Measurements from ENCODE around the gene ACAP2. TPM values are rescaled to one million over a fixed set of nuclear protein-coding genes. Genes with fewer than 3 reads are reported as not detected.
"Not testable (repeated sequence)": the region's sequence is repeated elsewhere in the genome, so short reads cannot be mapped to it uniquely, and the experiment has no call there.

Gene ACAP2, protein sequence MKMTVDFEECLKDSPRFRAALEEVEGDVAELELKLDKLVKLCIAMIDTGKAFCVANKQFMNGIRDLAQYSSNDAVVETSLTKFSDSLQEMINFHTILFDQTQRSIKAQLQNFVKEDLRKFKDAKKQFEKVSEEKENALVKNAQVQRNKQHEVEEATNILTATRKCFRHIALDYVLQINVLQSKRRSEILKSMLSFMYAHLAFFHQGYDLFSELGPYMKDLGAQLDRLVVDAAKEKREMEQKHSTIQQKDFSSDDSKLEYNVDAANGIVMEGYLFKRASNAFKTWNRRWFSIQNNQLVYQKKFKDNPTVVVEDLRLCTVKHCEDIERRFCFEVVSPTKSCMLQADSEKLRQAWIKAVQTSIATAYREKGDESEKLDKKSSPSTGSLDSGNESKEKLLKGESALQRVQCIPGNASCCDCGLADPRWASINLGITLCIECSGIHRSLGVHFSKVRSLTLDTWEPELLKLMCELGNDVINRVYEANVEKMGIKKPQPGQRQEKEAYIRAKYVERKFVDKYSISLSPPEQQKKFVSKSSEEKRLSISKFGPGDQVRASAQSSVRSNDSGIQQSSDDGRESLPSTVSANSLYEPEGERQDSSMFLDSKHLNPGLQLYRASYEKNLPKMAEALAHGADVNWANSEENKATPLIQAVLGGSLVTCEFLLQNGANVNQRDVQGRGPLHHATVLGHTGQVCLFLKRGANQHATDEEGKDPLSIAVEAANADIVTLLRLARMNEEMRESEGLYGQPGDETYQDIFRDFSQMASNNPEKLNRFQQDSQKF
- total RNA-seq: 10 to 100 TPM; 53.5 to 69.8 (median 62.5) TPM

- peak; percentile 97 to 98 for DNase-seq (ENCODE audit: low spot score in 2 of 2)
- TF ChIP-seq POLR2A (IDR thresholded peaks at IDR 0.05) (peak; percentile 82 to 95), EP300 (IDR thresholded peaks at IDR 0.05) (peak; percentile 57 to 94)
- TF ChIP-seq, protein P1, sequence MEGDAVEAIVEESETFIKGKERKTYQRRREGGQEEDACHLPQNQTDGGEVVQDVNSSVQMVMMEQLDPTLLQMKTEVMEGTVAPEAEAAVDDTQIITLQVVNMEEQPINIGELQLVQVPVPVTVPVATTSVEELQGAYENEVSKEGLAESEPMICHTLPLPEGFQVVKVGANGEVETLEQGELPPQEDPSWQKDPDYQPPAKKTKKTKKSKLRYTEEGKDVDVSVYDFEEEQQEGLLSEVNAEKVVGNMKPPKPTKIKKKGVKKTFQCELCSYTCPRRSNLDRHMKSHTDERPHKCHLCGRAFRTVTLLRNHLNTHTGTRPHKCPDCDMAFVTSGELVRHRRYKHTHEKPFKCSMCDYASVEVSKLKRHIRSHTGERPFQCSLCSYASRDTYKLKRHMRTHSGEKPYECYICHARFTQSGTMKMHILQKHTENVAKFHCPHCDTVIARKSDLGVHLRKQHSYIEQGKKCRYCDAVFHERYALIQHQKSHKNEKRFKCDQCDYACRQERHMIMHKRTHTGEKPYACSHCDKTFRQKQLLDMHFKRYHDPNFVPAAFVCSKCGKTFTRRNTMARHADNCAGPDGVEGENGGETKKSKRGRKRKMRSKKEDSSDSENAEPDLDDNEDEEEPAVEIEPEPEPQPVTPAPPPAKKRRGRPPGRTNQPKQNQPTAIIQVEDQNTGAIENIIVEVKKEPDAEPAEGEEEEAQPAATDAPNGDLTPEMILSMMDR (IDR thresholded peaks at IDR 0.05): peak in 2 of 5 experiments; percentile 16 to 52
- H3K36me3 ChIP-seq: no peaks in the 10 kb centered on the region
- peak within 1 kb of the TSS; percentile 64 to 99 (median 92) for H3K4me3 ChIP-seq
- H3K27ac ChIP-seq: peak within 1 kb of the TSS; percentile 74 to 98 (median 92)
- H3K4me1 ChIP-seq: peaks cover 0 to 43% (median 18%) of the 10 kb centered on the region in 4 donors
- no peaks in the 10 kb centered on the region for H3K9me3 ChIP-seq
- 0 to 1% methylated on average over 13 to 67 of the region's 106 CpGs for WGBS, 2 donors
- H3K27me3 ChIP-seq: no peaks in the 10 kb centered on the region
Observed at GRCh38 chr3:195442573-195443390, at the start of gene ACAP2. Gene ACAP2 (minus strand): TSS chr3:195443020. CDS start chr3:195442847, 173 bp downstream.

DNA sequence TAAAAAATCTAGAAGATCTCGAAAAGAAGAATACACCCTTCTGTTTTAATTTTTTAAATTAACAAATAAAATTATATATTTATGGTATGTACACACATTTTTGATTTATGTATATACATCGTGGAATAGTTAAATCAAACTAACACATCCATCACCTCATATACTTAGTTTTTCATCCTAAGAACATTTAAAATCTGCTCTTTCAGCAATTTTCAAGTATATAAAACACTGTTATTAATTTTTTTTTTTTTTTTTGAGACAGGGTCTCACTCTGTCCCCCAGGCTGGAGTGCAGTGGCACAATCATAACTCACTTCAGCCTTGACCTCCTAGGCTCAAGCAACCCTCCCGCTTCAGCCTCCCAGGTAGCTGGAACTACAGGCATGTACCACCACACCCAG, 32.8 kb upstream of the ACAP2 start:
- Histone ChIP-seq H3K4me3 (no peak overlapping the region), H3K27ac (no peak overlapping the region), H3K4me1 (no peaks in the 10 kb centered on the region), H3K36me3 (no peaks in the 10 kb centered on the region), H3K27me3 (no peaks in the 10 kb centered on the region), H3K9me3 (no peaks in the 10 kb centered on the region)
- 94 to 95% methylated on average over 3 of the region's 3 CpGs for WGBS, 2 donors
- TF ChIP-seq, protein P1 (IDR thresholded peaks at IDR 0.05): no peak
- TF ChIP-seq POLR2A (IDR thresholded peaks at IDR 0.05): no peak
- no peak for TF ChIP-seq EP300 (IDR thresholded peaks at IDR 0.05)
- DNase-seq (ENCODE audit: low spot score in 2 of 2): no peak

GRCh38 chr3:195475116-195475515, 32.3 kb upstream of the ACAP2 start:
- WGBS, 2 donors: 80 to 85% methylated on average over 8 of the region's 8 CpGs
- not testable (repeated sequence) for H3K4me1 ChIP-seq; H3K9me3 ChIP-seq; H3K27me3 ChIP-seq; DNase-seq (ENCODE audit: low spot score in 2 of 2); H3K27ac ChIP-seq; H3K4me3 ChIP-seq; H3K36me3 ChIP-seq

DNA sequence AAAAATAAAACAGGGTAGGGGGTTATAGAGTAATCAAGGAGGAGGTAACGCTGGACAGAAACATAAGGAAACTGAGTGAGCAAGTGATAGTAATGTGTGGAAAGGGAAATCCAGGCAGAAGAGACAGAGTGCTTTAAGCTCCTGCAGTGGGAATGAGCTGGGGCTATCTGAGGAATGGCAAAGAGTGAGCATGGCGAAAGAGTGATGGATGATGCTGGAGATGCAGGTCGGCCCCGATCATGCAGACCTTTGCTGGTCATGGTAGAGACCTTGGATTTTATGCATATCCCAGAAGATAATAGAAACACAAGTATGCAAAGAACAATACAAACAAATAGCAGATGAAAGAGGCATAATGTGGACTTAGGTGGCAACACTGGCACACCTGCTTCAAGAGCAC, 26.0 kb upstream of the ACAP2 start:
- TF ChIP-seq, protein P1 (IDR thresholded peaks at IDR 0.05): no peak
- TF ChIP-seq POLR2A (IDR thresholded peaks at IDR 0.05): no peak
- no peak for TF ChIP-seq EP300 (IDR thresholded peaks at IDR 0.05)
- no peaks in the 10 kb centered on the region for H3K27me3 ChIP-seq
- H3K27ac ChIP-seq: no peak overlapping the region
- H3K36me3 ChIP-seq: no peaks in the 10 kb centered on the region
- 94 to 96% methylated on average over 4 of the region's 4 CpGs for WGBS, 2 donors
- no peaks in the 10 kb centered on the region for H3K4me1 ChIP-seq
- no peaks in the 10 kb centered on the region for H3K9me3 ChIP-seq
- no peak for DNase-seq (ENCODE audit: low spot score in 2 of 2)
- no peak overlapping the region for H3K4me3 ChIP-seq

DNA sequence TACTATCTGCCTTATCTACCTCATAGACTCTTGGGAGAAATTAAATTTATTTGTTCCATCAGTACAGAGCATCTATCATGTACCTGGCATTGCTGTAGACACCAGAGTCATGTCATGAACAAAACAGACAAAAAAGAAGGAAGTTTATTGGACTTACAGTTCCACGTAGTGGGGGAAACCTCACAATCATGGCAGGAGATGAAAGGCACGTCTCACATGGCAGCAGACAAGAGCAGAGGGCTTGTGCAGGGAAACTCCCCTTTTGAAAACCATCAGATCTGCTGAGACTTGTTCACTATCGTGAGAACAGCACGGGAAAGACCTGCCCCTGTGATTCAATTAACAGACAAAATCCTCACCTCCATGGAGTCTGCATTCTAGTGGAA, 25.6 kb upstream of the ACAP2 start:
- no peaks in the 10 kb centered on the region for H3K36me3 ChIP-seq
- whole genome bisulfite sequencing, 2 donors: 66 to 82% methylated on average over 4 of the region's 4 CpGs
- H3K4me1 ChIP-seq: no peaks in the 10 kb centered on the region
- no peak for TF ChIP-seq POLR2A (IDR thresholded peaks at IDR 0.05)
- TF ChIP-seq, protein P1 (IDR thresholded peaks at IDR 0.05): no peak
- no peak for TF ChIP-seq EP300 (IDR thresholded peaks at IDR 0.05)
- H3K9me3 ChIP-seq: no peaks in the 10 kb centered on the region
- no peak overlapping the region for H3K27ac ChIP-seq
- DNase-seq (ENCODE audit: low spot score in 2 of 2): no peak
- no peak overlapping the region for H3K4me3 ChIP-seq
- no peaks in the 10 kb centered on the region for H3K27me3 ChIP-seq

Data from tibial nerve (tissue), 4 donors.